H9 (cell line): ENCODE measurements around the gene TSPAN5. TPM values are rescaled to one million over a fixed set of nuclear protein-coding genes. Genes with fewer than 3 reads are reported as not detected.

Experiments used
- DNase-seq: peaks from one replicate; pipeline ENCODE4 v3.0.0-alpha.2; 2017
- H2AFZ ChIP-seq: one replicate; pipeline ENCODE4 v1.6.1; 2013; ENCODE audit warnings: mild to moderate bottlenecking, low read length, control low read depth, moderate library complexity
- H2AK5ac ChIP-seq: 2 replicates; pipeline ENCODE4 v1.6.1; 2013; ENCODE audit warnings: low read length, control low read depth, mixed read lengths; ENCODE audit not compliant: insufficient read length
- H2BK120ac ChIP-seq: one replicate; pipeline ENCODE4 v1.6.1; 2013; ENCODE audit warnings: low read depth, mild to moderate bottlenecking, low read length, control low read depth, inconsistent platforms; ENCODE audit not compliant: poor library complexity, severe bottlenecking
- H2BK12ac ChIP-seq: 2 replicates; pipeline ENCODE4 v1.6.1; 2013; ENCODE audit warnings: low read length, control low read depth, mixed read lengths, low read depth; ENCODE audit not compliant: insufficient read length
- H2BK15ac ChIP-seq: 2 replicates; pipeline ENCODE4 v1.6.1; 2013; ENCODE audit warnings: low read depth, low read length, control low read depth
- H2BK20ac ChIP-seq: one replicate; pipeline ENCODE4 v1.6.1; 2013; ENCODE audit warnings: low read depth, mild to moderate bottlenecking, low read length, control low read depth, inconsistent platforms; ENCODE audit not compliant: poor library complexity, severe bottlenecking
- H2BK5ac ChIP-seq: 2 replicates; pipeline ENCODE4 v1.6.1; 2013; ENCODE audit warnings: low read length, control low read depth, mixed read lengths; ENCODE audit not compliant: insufficient read length
- H3K14ac ChIP-seq: 2 replicates; pipeline ENCODE4 v1.6.1; 2013; ENCODE audit warnings: low read length, control low read depth; ENCODE audit not compliant: insufficient read depth
- H3K18ac ChIP-seq: 2 replicates; pipeline ENCODE4 v1.6.1; 2013; ENCODE audit warnings: low read depth, mild to moderate bottlenecking, mixed read lengths, low read length, control low read depth; ENCODE audit not compliant: insufficient read length
- H3K23ac ChIP-seq: 2 replicates; pipeline ENCODE4 v1.6.1; 2013; ENCODE audit warnings: low read length, control low read depth, mixed read lengths, low read depth; ENCODE audit not compliant: insufficient read length
- H3K23me2 ChIP-seq: 2 replicates; pipeline ENCODE4 v1.6.1; 2013; ENCODE audit warnings: low read depth, mild to moderate bottlenecking, mixed read lengths, low read length, control low read depth; ENCODE audit not compliant: insufficient read length, poor library complexity, severe bottlenecking
- H3K27ac ChIP-seq: 2 replicates; pipeline ENCODE4 v1.5.1; 2013; ENCODE audit warnings: low read length, control low read depth, mixed read lengths, low read depth; ENCODE audit not compliant: insufficient read length
- H3K27me3 ChIP-seq: 2 replicates; pipeline ENCODE4 v1.6.1; 2013; ENCODE audit warnings: low read length, control low read depth, inconsistent platforms; ENCODE audit not compliant: insufficient read depth
- H3K4ac ChIP-seq: 2 replicates; pipeline ENCODE4 v1.6.1; 2013; ENCODE audit warnings: low read depth, mild to moderate bottlenecking, control low read depth, inconsistent platforms, low read length, moderate library complexity
- H3K4me1 ChIP-seq: 2 replicates; pipeline ENCODE4 v1.6.1; 2013; ENCODE audit warnings: low read length, control low read depth, inconsistent platforms; ENCODE audit not compliant: insufficient read depth
- H3K4me2 ChIP-seq: 2 replicates; pipeline ENCODE4 v1.6.1; 2013; ENCODE audit warnings: low read length, control low read depth, mixed read lengths; ENCODE audit not compliant: insufficient read length, insufficient read depth
- H3K56ac ChIP-seq: 2 replicates; pipeline ENCODE4 v1.6.1; 2013; ENCODE audit warnings: low read depth, mild to moderate bottlenecking, mixed read lengths, low read length, control low read depth; ENCODE audit not compliant: insufficient read length
- H3K79me1 ChIP-seq: 2 replicates; pipeline ENCODE4 v1.6.1; 2013; ENCODE audit warnings: low read depth, mild to moderate bottlenecking, moderate library complexity, low read length, control low read depth, inconsistent platforms; ENCODE audit not compliant: insufficient read depth, poor library complexity, severe bottlenecking
- H3K79me2 ChIP-seq: 2 replicates; pipeline ENCODE4 v1.6.1; 2013; ENCODE audit warnings: low read length, control low read depth, inconsistent platforms; ENCODE audit not compliant: insufficient read depth
- H3K9ac ChIP-seq: 2 replicates; pipeline ENCODE4 v1.6.1; 2013; ENCODE audit warnings: low read length, control low read depth, mixed read lengths; ENCODE audit not compliant: insufficient read length; ENCODE audit errors: extremely low read depth
- H3K9me3 ChIP-seq: one replicate; pipeline ENCODE4 v1.6.1; 2013; ENCODE audit warnings: low read depth, low read length, inconsistent platforms; ENCODE audit not compliant: control insufficient read depth
- H3T11ph ChIP-seq: one replicate; pipeline ENCODE4 v1.6.1; 2013; ENCODE audit warnings: mild to moderate bottlenecking, low read length, control low read depth, inconsistent platforms
- H4K20me1 ChIP-seq: one replicate; pipeline ENCODE4 v1.6.1; 2013; ENCODE audit not compliant: control insufficient read depth, insufficient read length, insufficient read depth
- H4K5ac ChIP-seq: 2 replicates; pipeline ENCODE4 v1.6.1; 2013; ENCODE audit warnings: low read depth, mild to moderate bottlenecking, mixed read lengths, low read length, control low read depth; ENCODE audit not compliant: insufficient read length
- H4K8ac ChIP-seq: replicated peaks from 2 replicates; pipeline ENCODE4 v1.6.1; 2013; ENCODE audit warnings: low read length, control low read depth, mixed read lengths, low read depth; ENCODE audit not compliant: insufficient read length
- H4K91ac ChIP-seq: 2 replicates; pipeline ENCODE4 v1.6.1; 2013; ENCODE audit warnings: low read depth, mild to moderate bottlenecking, moderate library complexity, mixed read lengths, low read length, control low read depth; ENCODE audit not compliant: insufficient read length
- H3K27ac Mint-ChIP-seq, 3 experiments: 2 replicates in 2 of 3; 3 replicates in 1 of 3; pipeline ENCODE4 v1.8.0; 2020 to 2021; ENCODE audit warnings: mixed read lengths in 3 of 3, mild to moderate bottlenecking in 1 of 3, moderate library complexity in 1 of 3
- H3K27me3 Mint-ChIP-seq: 2 replicates; pipeline ENCODE4 v1.8.0; 2021; ENCODE audit warnings: low read depth, mild to moderate bottlenecking, moderate library complexity, mixed read lengths
- H3K36me3 Mint-ChIP-seq, 3 experiments: 2 replicates in 2 of 3; 3 replicates in 1 of 3; pipeline ENCODE4 v1.8.0; 2020 to 2021; ENCODE audit warnings: low read depth in 3 of 3, mixed read lengths in 3 of 3; ENCODE audit not compliant: insufficient read depth in 1 of 3
- H3K4me1 Mint-ChIP-seq, 2 experiments: 2 replicates each; pipeline ENCODE4 v1.8.0; 2020; ENCODE audit warnings: mixed read lengths in 2 of 2
- H3K4me3 Mint-ChIP-seq, 2 experiments: 2 replicates in 1 of 2; 3 replicates in 1 of 2; pipeline ENCODE4 v1.8.0; 2020 to 2021; ENCODE audit warnings: mild to moderate bottlenecking in 2 of 2, mixed read lengths in 2 of 2, moderate library complexity in 1 of 2
- H3K9me3 Mint-ChIP-seq, 2 experiments: 2 replicates in 1 of 2; 3 replicates in 1 of 2; pipeline ENCODE4 v1.8.0; 2020; ENCODE audit warnings: mild to moderate bottlenecking in 2 of 2, mixed read lengths in 2 of 2, moderate library complexity in 1 of 2
- CTCF ChIP-seq: fragments of 200-600 bp; sonication (generic); conservative IDR thresholded peaks from 3 replicates; pipeline ENCODE4 v1.8.0; 2021; ENCODE audit warnings: antibody characterized with exemption, mild to moderate bottlenecking
- WGBS: extraction: QIAGEN DNeasy Blood & Tissue Kit; methylation state at CpG from one replicate; pipeline ENCODE4 v1.1.7; 2013; ENCODE audit warnings: missing lambda C conversion rate, low lambda C conversion rate, mixed read lengths; ENCODE audit not compliant: insufficient read length; ENCODE audit errors: extremely low coverage; 5-methylcytosine and 5-hydroxymethylcytosine counted together
- total RNA-seq: library from RNA; stranded (reverse); gene quantifications from 2 replicates; pipeline ENCODE4 v1.2.1, GENCODE V29; 2021

The TSPAN5 gene
- total RNA-seq, 1 experiment from 2014 or later = 7.0 TPM

GRCh38 chr4:98502624-98503023, 155.8 kb downstream of the TSPAN5 start:
- no peak overlapping the region for H3K18ac ChIP-seq
- no peaks in the 10 kb centered on the region for H3K79me1 ChIP-seq
- H2BK15ac ChIP-seq = no peak overlapping the region
- Mint-ChIP-seq H3K9me3 (no peaks in the 10 kb centered on the region), H3K27me3 (no peaks in the 10 kb centered on the region), H3K4me1 (peaks cover 16 to 20% of the 10 kb centered on the region in 2 experiments), H3K36me3 (peaks cover 0 to 4% (median 0%) of the 10 kb centered on the region in 3 experiments; a peak in 1 of 7 replicates), H3K4me3 (no peak overlapping the region), H3K27ac (no peak overlapping the region)
- no peak overlapping the region for H4K5ac ChIP-seq
- no peak overlapping the region for H4K91ac ChIP-seq
- no peak overlapping the region for H2BK12ac ChIP-seq
- H3T11ph ChIP-seq = no peak overlapping the region
- H3K27me3 ChIP-seq = no peaks in the 10 kb centered on the region
- H3K23ac ChIP-seq = no peak overlapping the region
- H2AK5ac ChIP-seq = no peak overlapping the region
- H3K4me2 ChIP-seq = no peak overlapping the region
- H3K14ac ChIP-seq = no peak overlapping the region
- no peak overlapping the region for H3K4ac ChIP-seq
- no peak for DNase-seq
- no peaks in the 10 kb centered on the region for H4K20me1 ChIP-seq
- TF ChIP-seq CTCF = no peak
- no peaks in the 10 kb centered on the region for H3K23me2 ChIP-seq
- H3K79me2 ChIP-seq = no peaks in the 10 kb centered on the region
- H2BK120ac ChIP-seq = no peak overlapping the region
- H2BK5ac ChIP-seq = no peak overlapping the region
- H4K8ac ChIP-seq = no peak overlapping the region
- no peaks in the 10 kb centered on the region for H3K9me3 ChIP-seq
- no peak overlapping the region for H2AFZ ChIP-seq
- H2BK20ac ChIP-seq = no peak overlapping the region
- no CpG with 5 or more reads among the region's 1 CpG for WGBS
- H3K56ac ChIP-seq = no peak overlapping the region
- no peak overlapping the region for H3K27ac ChIP-seq
- no peak overlapping the region for H3K9ac ChIP-seq
- H3K4me1 ChIP-seq = peaks cover 5% of the 10 kb centered on the region; the same call in 1 of the 2 replicates
